HG02678 (cell line): ENCODE results near the gene RAB6A.
"Not testable (repeated sequence)": the region's sequence is repeated elsewhere in the genome, so short reads cannot be mapped to it uniquely, and the experiment has no call there.

ENCODE experiments used
- ATAC-seq: cut with Tn5 transposase; IDR thresholded peaks from one replicate; pipeline ENCODE4 v1.9.1; 2021; ENCODE audit warnings: mild to moderate bottlenecking, moderate library complexity; ENCODE audit not compliant: unreplicated experiment

RAB6A gene

GRCh38 chr11:73766763-73767162 is 5.9 kb upstream of the RAB6A start:
- ATAC-seq = no peak

- ATAC-seq = no peak
Measured at GRCh38 chr11:73762732-73763131, 1.9 kb upstream of the RAB6A start.

- ATAC-seq = peak; percentile 6
Measured at GRCh38 chr11:73761403-73761945, 600 bp upstream of the RAB6A start.

- peak; percentile 2 for ATAC-seq
Measured at GRCh38 chr11:73760135-73760678, 667 bp downstream of the RAB6A start.

GRCh38 chr11:73759610-73760134 is 1.2 kb downstream of the RAB6A start:
- ATAC-seq = no peak

- no peak for ATAC-seq
Measured at GRCh38 chr11:73758451-73758850, 2.4 kb downstream of the RAB6A start.

GRCh38 chr11:73757598-73757997 is 3.3 kb downstream of the RAB6A start:
- ATAC-seq = no peak

- no peak for ATAC-seq
Measured at GRCh38 chr11:73755670-73756069, 5.2 kb downstream of the RAB6A start.

GRCh38 chr11:73753938-73754337 is 6.9 kb downstream of the RAB6A start:
- no peak for ATAC-seq

- ATAC-seq = no peak
Measured at GRCh38 chr11:73752903-73753302, 8.0 kb downstream of the RAB6A start.

GRCh38 chr11:73752216-73752867 is 8.5 kb downstream of the RAB6A start:
- no peak for ATAC-seq

- not testable (repeated sequence) for ATAC-seq
Measured at GRCh38 chr11:73750862-73751261, 10.0 kb downstream of the RAB6A start.

- no peak for ATAC-seq
Measured at GRCh38 chr11:73750228-73750627, 10.6 kb downstream of the RAB6A start.

- ATAC-seq = no peak
Measured at GRCh38 chr11:73749118-73749517, 11.8 kb downstream of the RAB6A start.

GRCh38 chr11:73748300-73748699 is 12.6 kb downstream of the RAB6A start:
- ATAC-seq = no peak

- no peak for ATAC-seq
Measured at GRCh38 chr11:73747762-73748161, 13.1 kb downstream of the RAB6A start.

- no peak for ATAC-seq
Measured at GRCh38 chr11:73746701-73747100, 14.2 kb downstream of the RAB6A start.

- no peak for ATAC-seq
Measured at GRCh38 chr11:73743045-73743444, 17.8 kb downstream of the RAB6A start.

- ATAC-seq = not testable (repeated sequence)
Measured at GRCh38 chr11:73735959-73736358, 24.9 kb downstream of the RAB6A start.

- no peak for ATAC-seq
Measured at GRCh38 chr11:73734993-73735392, 25.9 kb downstream of the RAB6A start.

- not testable (repeated sequence) for ATAC-seq
Measured at GRCh38 chr11:73734011-73734410, 26.9 kb downstream of the RAB6A start.

GRCh38 chr11:73732936-73733335 is 27.9 kb downstream of the RAB6A start:
- not testable (repeated sequence) for ATAC-seq
